Measurements from ENCODE around the gene KCND3.

DNA sequence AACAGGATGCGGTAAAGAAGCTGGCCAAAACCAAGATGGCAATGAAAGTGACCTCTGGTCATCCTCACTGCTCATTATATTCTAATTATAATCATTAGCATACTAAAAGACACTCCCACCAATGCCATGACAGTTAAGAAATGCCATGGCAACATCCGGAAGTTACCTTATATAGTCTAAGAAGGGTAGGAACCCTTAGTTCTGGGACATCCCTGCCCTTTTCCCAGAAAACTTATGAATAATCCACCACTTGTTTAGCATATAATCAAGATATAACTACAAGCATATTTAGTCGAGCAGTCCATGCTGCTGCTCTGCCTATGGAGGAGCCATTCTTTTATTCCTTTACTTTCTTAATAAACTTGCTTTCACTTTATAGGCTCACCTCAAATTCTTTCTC lies 154.0 kb downstream of the KCND3 start:
- no peak for TF ChIP-seq CTCF (IDR thresholded peaks at IDR 0.05; ENCODE audit: low read depth, low read length, poor library complexity, severe bottlenecking)
- no peak for TF ChIP-seq EZH2phosphoT487 (IDR thresholded peaks at IDR 0.05; ENCODE audit: borderline replicate concordance, low read length)
